Lower lobe of right lung (tissue), 2 donors: ENCODE measurements around the gene CCL13. TPM values are rescaled to one million over a fixed set of nuclear protein-coding genes. Genes with fewer than 3 reads are reported as not detected.

Experiments used
- ATAC-seq, 2 donors: fragments of 200-7000 bp; cut with Tn5 transposase; one replicate each; pipeline ENCODE4 v1.9.1; 2020 to 2022; ENCODE audit warnings: mild to moderate bottlenecking in 2 of 2, moderate library complexity in 2 of 2
- DNase-seq: peaks from one replicate; pipeline ENCODE4 v3.0.0-alpha.2; 2020
- H3K27ac ChIP-seq: fragments of 200-600 bp; one replicate; pipeline ENCODE4 v1.8.0; 2022
- H3K27me3 ChIP-seq: fragments of 200-600 bp; one replicate; pipeline ENCODE4 v1.8.0; 2022; ENCODE audit warnings: low read depth
- H3K36me3 ChIP-seq: fragments of 200-600 bp; one replicate; pipeline ENCODE4 v1.8.0; 2022; ENCODE audit warnings: mild to moderate bottlenecking
- H3K4me1 ChIP-seq: fragments of 200-600 bp; one replicate; pipeline ENCODE4 v1.8.0; 2022
- H3K4me3 ChIP-seq: fragments of 200-600 bp; one replicate; pipeline ENCODE4 v1.8.0; 2022; ENCODE audit warnings: mild to moderate bottlenecking
- H3K9me3 ChIP-seq: fragments of 200-600 bp; one replicate; pipeline ENCODE4 v1.8.0; 2022
- CTCF ChIP-seq: fragments of 200-600 bp; IDR thresholded peaks from one replicate; pipeline ENCODE4 v1.8.0; 2022; ENCODE audit warnings: antibody characterized with exemption, mild to moderate bottlenecking
- intact Hi-C: fragments of 100-400 bp; cut with DNase I; formaldehyde crosslinking; loops from one replicate; pipeline ENCODE4 v1.11.0; 2022
- total RNA-seq: library from RNA; stranded (reverse); fragmentation: NEBNext Ultra II Directional; extraction: Animal tissue kit (Norgen Biotek cat#: 25700); gene quantifications from one replicate; pipeline ENCODE4 v1.2.1, GENCODE V29; 2021
- donor health status: DM: no; HTN: yes; CAD: no; lungs with severe emphysema.

Gene CCL13
- total RNA-seq, 1 donor from 2014 or later, result 14.6 TPM

DNA sequence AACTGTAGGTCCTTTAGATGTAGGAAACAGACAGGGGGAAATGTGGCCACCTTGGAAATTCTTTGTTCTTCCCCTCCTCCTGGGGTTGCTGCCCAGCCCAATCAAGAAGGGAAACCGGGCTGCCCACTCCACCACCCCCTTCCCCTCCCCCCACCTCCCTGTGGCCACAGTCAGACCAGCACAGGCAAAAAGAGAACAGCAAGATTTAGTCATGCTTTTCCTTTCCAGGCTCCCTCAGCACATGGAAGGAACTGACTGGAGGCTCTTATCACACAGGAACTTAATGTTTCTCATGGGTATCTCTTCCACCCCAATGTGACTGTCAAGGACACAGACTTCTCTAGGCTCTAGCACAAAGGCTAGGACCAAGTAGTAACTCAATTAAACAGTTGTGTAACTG is 9.7 kb downstream of the CCL13 start:
- Histone ChIP-seq H3K4me1 (peaks cover 9% of the 10 kb centered on the region), H3K27me3 (peaks cover 15% of the 10 kb centered on the region), H3K27ac (no peak overlapping the region), H3K9me3 (no peaks in the 10 kb centered on the region), H3K36me3 (no peaks in the 10 kb centered on the region), H3K4me3 (no peak overlapping the region)
- no peak for TF ChIP-seq CTCF
- intact Hi-C loops, result no loop called here
- ATAC-seq, result no peak
- DNase-seq, result no peak

DNA sequence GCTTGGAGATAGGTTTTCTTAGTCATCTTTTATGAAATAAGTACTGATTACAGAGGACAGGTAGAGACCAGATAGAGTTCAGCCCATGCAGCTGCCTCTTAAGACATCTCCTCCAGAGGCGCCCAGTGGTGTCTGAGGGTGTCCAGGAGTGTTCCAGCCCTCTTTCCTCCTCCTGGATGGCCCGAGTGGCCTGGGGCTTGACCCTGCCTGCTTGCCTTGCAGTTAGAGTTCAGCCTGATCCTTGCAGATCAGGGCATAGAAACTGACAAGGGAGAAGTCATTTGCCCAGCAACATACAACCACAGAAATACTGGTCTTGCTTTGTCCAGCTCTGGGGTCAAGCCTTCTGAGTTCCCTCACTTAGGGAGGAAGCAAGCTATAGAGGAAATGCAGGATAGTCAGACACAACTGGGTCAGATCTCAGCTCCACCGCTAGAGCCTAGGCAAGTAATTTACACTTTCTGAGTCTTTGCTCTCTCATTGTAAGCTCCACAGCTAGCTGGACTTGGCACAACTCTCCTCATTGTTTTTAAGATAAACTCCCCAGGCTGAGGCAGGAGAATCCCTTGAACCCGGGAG is 10.3 kb downstream of the CCL13 start:
- Histone ChIP-seq H3K27ac (no peak overlapping the region), H3K27me3 (peaks cover 15% of the 10 kb centered on the region), H3K9me3 (no peaks in the 10 kb centered on the region), H3K36me3 (no peaks in the 10 kb centered on the region), H3K4me3 (no peak overlapping the region), H3K4me1 (peaks cover 9% of the 10 kb centered on the region)
- ATAC-seq (peak in 1 of 2 donors; percentile 24), DNase-seq (no peak)
- intact Hi-C loops, result no loop called here
- no peak for TF ChIP-seq CTCF

DNA sequence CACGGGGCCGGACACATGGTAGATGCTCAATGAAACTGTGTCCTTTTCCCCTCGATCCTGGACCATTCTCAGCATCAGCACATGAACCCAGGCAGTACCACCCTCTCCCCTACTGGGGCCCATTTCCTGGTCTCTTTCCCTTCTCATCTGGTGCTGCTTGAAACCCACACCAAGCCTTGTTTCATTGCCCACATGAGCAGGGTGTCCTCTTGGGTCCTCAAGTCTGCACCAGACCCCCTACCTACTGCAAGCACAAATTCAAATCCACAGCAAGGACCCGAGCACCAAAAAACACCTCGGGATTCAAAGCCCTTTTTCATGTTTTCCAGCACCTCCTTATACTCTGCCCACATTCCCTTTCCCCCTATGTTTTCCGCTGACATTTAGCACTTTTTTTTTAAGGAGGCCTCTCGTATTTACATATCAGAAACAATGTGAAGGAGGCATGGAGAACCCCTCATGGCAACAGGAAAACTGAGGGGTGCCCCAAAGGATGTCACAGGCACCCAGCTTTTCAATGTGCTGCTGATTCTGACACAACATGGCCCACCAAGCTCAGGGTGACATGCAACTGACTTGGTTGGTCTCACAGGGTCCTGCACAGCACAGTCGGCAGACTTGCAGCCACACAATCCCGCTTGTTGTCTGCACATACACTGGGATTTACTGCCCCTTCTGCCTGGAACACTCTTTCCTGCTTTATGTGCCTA is 11.4 kb downstream of the CCL13 start:
- Histone ChIP-seq H3K27me3 (peaks cover 6% of the 10 kb centered on the region), H3K4me3 (no peak overlapping the region), H3K27ac (no peak overlapping the region), H3K36me3 (no peaks in the 10 kb centered on the region), H3K9me3 (no peaks in the 10 kb centered on the region), H3K4me1 (peaks cover 9% of the 10 kb centered on the region)
- intact Hi-C loops, result no loop called here
- no peak for DNase-seq
- ATAC-seq, result no peak
- no peak for TF ChIP-seq CTCF

DNA sequence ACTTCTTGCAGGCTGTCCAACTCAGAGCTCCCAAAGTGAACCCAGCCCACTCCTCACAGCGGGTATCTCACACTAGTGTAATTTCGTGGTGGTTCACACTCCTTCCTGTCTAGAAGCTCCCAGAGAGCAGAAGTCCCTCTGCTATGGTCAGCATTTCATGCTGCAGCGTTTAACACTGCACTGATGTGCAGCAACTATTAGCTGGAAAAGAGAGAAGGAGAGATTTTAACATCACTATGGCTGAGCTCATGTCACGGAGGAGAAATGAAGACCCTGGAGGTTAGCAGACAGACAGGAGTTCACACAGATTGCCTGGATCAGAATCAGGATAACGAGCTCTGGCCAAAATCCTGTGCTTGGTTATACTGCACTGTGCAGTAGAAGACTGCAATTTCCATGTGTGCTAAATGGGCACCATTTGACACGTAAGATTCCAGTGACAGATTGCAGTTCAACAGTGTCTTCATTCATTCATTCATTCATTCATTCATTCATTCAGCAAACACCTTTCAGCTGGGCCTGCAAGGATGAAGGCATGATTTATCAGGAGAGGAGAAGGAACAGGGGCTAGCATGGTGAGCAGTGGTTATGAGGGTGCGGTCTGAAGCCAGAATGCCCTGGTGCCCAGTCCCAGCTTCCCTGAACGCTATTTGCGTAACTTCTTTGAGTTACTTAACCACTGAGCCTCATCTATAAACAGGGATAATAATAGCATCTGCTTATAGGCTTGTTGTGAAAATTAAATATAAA is 12.1 kb downstream of the CCL13 start:
- ATAC-seq (peak in 1 of 2 donors; percentile 34), DNase-seq (no peak)
- intact Hi-C loops, result no loop called here
- Histone ChIP-seq H3K27me3 (peaks cover 6% of the 10 kb centered on the region), H3K27ac (no peak overlapping the region), H3K4me3 (no peak overlapping the region), H3K36me3 (no peaks in the 10 kb centered on the region), H3K4me1 (peaks cover 9% of the 10 kb centered on the region), H3K9me3 (no peaks in the 10 kb centered on the region)
- no peak for TF ChIP-seq CTCF

DNA sequence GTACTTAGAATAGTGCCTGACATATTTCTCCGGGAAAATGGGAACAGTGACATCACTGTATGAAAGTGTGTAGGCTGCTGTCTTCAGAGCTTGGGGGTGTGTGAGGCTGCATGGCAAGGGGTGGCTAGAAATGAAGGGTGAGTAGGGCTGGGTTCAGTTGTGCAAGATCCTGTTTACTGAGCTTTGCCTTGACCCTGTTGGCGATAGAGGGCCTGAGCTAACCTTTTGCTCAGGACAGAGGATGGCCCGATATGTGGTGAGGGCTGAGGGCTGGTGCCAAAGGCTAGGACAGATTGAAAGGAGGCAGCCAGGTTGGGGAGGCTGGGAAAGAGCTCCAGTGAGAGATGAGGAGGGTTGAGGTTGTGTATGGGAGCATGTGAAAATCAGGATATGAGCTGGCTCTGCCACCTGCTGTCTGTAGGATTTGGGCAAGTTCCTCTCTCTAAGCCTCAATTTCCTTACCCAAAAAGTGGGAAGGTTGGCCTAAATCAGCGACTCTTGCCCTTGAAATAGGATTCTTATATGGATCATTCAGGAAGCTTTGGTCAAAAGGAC is 12.7 kb downstream of the CCL13 start:
- ATAC-seq, result peak; percentile 44 to 53

More for the DNA sequence above, 12.7 kb downstream of the CCL13 start:
- intact Hi-C loops, result no loop called here
- Histone ChIP-seq H3K27ac (no peak overlapping the region), H3K27me3 (peaks cover 6% of the 10 kb centered on the region), H3K36me3 (no peaks in the 10 kb centered on the region), H3K4me1 (peaks cover 9% of the 10 kb centered on the region), H3K4me3 (no peak overlapping the region), H3K9me3 (no peaks in the 10 kb centered on the region)
- TF ChIP-seq CTCF, result no peak
- DNase-seq, result no peak
